CD4-positive, alpha-beta T cell treated with Interleukin-6 for 4 hours (primary cell): ENCODE measurements around the gene EDN3.

Experiments
- DNase-seq: peaks from one replicate; pipeline ENCODE4 v3.0.0-alpha.2; 2020; ENCODE audit warnings: mixed read lengths

EDN3 gene

DNA sequence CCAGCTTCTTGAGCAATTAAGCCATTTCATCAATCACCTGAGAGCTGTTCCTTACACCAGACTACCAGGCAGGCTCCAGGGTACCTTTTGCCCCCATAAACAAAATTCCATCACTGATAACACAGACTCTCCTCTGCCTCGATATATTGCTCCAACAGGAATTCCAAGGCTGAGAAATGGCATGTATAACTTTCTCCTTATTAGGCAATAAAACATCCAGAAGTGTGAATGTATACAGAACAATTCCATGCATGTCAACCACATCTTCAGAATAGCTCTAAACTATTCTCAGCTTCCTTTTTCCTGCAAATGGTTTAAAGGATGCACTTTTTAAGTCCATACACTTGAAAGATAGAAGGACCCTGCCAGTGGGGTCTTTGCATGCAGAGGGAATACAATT lies 73.8 kb downstream of the EDN3 start:
- DNase-seq: no peak

DNA sequence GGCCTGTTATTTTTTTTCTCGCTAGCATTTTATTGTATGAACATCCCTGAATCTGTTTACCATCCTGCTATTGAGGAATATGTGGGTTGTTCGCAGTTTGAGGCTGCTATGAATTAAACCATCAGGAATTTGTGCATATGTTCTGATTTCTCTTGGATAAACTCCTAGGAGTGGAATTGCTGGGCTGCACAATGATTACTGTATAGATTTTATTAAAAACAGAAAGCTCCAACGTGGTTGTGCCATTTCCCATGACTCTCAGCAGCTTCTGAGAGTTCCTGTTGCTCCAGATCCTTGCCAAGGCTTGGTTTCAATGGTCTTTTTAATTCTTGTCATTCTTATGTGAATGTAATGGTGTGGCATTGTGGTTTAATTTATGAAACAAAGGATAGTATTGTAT lies 75.1 kb downstream of the EDN3 start:
- no peak for DNase-seq
